HG02943 (cell line): ENCODE data around the gene ABLIM3.

Experiments
- ATAC-seq: cut with Tn5 transposase; IDR thresholded peaks from one replicate; pipeline ENCODE4 v1.9.1; 2021; ENCODE audit warnings: mild to moderate bottlenecking, low read depth, moderate library complexity; ENCODE audit not compliant: unreplicated experiment

Gene ABLIM3

DNA sequence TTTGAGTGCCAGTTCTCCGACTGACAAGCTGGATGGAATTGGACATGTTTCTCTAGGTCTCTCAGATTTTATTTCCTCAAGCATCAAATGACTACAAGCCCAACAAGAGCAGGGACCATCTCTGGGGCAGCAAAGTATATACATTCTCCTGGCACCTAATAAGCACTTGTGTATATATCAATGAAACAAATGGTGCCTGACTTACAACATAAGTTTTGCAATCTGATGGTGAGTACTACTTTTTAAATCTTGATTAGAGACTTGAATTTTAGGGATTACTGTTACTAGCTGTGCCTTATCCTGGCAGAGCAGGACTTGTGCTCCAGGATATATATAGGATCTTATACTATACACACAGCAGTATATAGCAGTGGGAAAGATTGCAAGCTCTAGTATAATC lies 8.8 kb upstream of the ABLIM3 start:
- ATAC-seq: no peak

DNA sequence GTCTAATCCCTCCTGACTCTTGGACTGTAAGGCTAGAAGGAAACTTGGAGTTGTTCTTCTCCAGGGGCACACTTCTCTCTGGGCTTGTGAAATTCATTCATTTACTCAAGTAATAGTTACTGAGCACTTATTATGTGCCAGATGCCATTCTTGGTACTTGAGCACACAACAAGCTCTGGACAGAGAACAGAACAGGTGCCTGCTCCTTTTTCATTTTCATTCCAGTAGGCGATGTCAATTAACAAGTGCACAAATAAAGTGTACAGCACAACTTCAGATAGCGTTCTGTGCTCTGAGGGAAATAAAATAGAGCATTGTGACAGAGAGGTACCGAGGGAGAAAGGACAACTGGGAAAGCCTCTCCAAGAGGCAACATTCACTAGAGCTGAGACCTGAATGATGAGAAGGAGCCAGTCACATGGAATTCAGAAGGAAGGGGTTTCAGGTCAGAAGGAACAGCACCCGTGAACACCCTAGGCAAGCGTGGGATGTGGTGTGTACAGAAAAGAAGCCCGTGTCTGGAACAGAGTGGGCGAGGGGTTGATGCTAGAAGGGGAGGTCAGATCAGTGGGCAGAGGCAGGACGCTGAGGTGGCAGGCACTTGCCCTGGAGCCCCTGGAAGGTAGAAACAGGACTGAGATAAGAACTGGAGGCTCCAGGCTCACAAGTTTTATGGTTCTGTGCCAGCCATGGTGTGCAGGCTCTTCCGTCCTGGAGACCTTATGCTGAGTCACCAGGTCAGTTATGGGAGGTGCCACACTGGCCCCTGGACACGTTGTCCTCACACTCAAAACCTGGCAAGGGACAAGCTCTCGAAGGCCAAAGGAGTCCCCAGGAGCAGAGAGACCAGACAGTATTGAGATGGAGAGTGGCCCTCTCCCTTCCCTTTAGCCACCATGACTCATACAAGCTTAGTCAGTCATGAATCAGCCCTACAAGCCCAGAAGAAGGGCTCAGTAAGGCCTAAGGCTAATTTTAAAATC lies 7.2 kb upstream of the ABLIM3 start:
- ATAC-seq: no peak

DNA sequence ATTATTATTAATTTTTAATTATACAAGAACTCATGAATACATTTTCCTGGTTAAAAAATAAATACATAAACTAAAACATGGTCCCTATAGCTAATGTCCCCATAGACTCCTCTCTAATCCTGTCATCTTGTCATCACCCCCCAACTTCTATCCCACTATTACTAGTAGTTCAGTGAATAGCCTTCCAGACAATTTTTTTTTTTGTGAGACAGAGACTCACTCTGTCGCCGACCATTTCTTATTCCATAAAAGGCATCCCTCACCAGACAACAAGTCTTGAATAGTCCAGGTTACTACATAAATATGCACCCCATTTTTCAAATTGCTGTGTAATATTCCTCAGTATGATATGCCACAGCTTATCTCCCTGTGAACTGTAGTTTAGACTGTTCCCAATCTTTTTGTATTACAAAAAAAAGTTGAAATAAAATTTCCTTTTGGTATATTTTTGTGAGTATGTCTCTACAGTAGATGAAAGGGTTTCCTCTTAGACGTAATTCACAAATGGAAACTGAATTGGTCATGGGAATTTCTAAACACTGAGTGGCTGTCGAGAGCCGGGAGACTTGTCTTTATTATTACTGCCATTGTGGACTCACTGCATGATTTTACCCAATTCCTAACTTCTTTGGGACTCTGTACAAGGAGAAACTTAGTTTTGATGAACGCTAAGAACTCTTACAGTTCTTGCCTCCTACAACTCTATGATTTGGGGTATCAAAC lies 6.4 kb upstream of the ABLIM3 start:
- no peak for ATAC-seq

DNA sequence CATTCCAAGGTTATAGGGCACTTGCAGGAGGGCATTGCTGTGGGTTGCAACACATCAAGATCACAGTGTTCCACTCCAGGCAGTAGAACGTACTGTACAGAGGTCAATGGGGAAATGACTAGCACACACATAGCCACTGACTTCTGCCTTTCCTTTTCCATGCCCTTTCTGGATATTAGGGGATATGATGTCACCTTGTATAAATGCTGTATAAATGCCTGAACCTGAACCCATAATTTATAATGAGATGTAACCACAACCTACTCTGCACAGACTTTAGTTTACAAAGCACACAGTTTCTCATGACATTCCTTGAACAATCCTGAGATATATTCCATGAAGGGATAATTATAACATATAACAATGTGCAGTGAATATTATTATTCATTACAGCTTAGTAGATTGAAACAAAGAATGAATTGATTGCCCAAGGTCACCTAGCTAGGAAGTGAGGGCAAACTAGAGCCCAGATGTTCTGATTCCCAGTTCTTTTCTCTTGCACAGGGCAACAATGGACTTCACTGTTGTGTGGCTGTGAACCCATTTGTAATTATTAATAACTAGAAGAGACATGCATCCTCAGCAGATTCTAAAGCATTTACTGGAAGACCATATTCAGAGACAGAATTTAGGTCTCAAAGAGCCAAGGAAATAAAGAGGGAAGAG lies 5.6 kb upstream of the ABLIM3 start:
- no peak for ATAC-seq

DNA sequence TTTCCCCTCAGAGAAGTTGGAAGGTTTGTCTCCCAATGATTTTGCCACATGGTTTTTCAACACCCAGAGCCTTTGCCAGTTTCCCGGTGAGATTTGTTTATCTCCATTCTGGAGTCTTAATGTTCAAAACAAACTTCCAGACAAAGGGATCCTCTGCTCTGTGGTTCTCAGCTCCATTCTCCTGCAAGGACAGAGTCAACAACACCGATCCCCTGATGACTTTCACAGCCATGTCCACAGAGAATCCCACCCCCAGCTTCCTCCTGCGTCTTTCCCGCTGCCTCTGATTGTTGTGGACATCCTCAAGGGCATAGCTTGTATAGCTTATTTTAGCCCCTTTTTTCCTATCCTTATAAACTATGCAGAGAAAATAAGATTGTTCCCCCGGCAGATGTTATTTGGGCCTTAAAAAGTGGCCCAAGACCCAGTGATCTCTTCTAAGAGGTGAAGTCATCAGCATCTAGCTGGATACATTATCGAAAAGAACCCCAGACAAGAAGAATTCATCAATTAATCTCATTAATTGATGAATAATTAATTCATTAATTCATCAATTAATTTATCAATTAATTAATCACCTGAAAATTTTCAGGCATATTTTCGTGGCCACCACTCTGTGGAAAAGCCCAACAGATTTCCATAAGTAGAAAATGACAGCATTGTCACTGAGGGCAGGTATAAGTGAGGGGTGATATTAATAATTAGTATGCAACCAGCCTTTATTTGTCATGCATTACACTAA lies 2.9 kb upstream of the ABLIM3 start:
- ATAC-seq: no peak

DNA sequence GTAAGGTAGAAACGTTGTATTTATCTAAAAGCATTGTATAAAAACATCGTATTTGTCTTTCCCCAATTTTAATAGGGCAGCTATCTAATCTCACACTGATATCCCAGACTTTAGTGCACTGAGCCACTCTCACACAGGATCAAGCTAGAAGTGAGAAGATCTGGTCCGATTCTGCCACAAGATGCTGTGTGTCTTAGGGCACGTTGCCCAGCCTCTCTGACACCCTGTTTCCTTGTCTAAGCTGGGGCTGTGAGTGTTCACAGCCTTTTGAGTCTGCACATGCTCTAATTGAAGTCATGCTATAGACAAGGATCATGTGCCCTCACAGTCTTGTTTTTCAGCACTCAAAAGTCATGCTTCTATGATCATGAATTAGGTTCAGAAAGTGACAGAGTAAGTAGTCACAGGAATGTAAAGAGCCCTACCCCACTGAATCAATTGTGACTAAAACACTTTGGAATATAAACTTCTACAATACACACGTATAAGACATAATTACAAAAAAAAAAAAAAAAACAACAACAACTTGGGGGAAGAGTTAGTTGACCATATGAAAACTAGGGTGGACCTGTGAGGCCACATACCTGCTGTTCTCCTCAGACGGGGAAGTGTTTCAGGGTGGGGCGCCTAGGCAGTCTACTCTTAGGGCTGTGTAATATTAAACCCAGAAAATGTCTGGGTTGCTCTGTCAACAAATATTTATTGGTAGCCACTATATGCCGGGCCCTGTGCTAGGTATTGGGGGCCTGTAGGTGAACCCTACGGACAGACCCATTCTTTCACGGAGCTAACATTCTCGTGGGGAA lies 893 bp upstream of the ABLIM3 start:
- no peak for ATAC-seq

DNA sequence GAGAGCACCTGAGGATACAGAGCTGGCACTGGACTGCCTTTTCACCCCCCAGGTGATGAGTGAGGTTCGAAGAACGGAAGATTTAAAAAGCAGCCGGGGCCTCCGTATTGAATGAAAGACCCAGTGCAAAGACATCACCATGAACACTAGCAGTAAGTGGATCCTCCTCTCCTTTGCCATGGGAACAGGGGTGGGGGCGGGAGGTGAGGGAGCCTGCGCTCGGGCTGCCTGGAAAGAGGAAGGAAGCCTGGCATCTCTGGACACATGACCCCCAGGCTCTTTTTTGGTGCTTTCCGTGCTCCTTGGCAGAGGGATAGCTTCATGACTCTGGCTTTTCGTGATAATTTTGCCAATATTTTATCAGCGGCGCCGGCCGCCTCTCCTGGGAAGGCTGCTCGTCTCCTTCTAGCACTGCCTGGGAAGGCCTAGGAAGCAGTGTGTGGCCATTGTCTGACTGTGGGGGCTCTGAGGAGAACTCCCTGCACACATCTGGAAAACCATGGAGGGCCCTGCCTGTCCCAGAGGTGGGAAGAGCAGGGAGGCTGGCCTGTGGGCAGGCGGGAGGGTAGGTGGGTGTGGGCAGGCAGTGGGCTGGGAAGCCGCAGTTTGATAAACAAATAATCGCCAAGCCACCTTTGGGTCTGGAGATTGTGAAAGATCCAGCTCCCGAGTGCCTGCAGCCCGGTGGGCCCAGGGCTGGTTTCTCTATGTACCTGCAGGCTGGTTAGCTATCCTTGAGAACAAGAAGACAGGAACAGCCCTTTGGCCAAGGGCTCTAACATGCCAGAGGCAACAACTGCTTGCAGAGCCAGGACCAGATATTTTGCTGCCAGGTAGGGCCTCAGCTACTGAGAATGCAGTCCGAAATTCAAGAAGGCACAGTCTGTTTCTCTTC lies 911 bp downstream of the ABLIM3 start:
- ATAC-seq: no peak

DNA sequence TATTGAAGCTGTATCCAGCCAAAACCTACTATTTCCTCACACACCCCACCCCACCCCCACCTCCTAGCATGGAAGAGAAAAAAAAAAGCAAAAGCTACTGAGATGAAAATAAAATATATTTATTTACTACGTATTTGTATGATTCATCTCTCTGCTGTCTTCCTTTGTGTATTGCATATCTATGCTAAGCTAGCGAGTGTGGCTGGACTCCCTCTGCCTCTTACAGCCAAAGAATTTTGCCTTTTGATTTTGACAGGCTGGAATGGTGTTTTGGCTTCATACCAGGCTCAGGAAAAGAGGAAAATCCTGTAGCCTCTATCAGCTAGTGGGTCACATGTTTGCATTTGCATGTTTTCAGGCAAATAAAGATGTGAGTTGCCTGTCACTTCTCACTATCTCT lies 2.2 kb downstream of the ABLIM3 start:
- no peak for ATAC-seq

DNA sequence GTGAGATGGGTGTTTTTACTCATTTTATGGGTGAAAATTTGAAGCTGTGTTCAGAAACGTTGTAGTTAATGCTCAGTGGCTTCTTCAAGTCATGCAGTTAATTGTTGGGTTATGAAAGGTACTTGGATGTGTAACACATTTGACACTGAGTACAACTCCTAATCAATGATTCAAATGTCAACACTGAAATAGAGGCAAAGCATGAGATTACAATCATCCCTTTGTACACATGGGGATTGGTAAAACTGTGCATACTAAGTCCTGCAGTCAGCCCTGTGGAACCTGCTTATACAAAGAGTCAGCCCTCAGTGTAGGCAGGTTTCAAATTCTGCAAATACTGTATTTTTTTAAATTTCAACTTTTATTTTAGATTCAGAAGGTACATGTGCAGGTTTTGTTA lies 3.3 kb downstream of the ABLIM3 start:
- ATAC-seq: no peak

DNA sequence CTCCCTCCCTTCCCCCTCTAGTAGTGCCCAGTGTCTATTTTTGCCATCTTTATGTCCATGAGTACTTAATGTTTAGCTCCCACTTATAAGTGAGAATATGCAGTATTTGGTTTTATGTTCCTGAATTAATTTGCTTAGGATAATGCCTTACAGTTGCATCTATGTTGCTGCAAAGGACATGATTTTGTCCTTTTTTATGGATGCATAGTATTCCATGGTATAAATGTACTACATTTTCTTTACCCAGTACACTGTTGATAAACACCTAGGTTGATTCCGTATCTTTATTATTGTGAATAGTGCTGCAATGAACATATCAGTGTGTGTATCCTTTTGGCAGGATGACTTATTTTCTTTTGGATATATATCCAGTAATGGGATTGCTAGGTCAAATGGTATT lies 3.8 kb downstream of the ABLIM3 start:
- no peak for ATAC-seq

DNA sequence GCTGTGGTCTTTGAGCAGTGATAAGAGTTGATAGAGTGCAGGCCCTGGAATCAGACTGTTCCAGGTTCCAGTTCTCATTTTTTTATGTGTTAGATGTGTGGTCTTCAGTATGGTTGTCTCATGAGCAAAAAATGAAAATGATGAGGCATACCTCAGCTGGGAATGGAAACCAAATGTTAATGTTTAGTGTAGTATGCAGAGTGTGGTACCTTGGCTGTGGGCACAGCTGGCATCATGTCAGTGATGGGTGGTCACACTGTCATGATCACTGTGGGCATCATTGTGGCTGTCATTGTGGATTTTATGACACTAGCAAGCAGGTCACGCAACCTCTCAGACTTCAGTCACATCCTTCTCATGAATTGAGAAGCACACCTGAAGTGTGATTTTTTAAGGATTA lies 6.4 kb downstream of the ABLIM3 start:
- no peak for ATAC-seq

DNA sequence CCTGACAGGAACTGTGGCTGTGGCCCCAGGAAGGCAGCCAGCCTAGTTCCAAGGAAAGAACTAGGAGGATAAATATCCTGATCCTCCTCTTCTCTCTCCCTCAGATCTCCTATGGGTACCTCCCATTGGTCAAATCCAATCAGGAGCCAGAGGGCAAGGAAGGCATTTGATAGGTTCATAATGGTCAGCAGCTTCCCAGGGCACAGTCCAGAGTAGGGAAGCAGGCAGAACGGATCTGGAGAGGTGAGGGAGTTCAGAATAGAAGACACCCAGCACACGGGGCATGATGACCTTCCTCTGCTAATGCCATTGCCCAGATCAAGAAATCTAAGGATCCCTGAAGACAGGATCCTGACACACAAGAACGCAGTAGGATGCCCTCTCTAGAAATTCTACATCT lies 8.6 kb downstream of the ABLIM3 start:
- no peak for ATAC-seq

DNA sequence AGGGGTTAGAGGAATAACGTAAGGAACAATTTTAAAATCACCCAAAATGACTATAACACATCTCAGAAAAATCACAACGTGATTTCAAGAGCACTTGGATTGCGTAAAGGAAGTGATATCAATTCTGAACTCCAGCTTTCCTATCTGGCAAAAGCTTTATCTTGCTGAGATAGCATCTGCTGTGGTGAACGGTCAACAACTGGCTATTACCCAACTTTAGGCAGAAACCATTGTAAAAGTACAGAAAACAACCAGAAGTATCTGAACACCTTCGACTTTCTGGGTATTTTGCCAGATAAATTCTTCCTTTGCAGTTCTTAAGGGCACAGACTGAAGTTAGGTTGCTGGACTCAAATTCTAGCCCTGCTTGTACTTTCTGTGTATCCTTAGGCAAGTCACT lies 9.2 kb downstream of the ABLIM3 start:
- ATAC-seq: no peak

DNA sequence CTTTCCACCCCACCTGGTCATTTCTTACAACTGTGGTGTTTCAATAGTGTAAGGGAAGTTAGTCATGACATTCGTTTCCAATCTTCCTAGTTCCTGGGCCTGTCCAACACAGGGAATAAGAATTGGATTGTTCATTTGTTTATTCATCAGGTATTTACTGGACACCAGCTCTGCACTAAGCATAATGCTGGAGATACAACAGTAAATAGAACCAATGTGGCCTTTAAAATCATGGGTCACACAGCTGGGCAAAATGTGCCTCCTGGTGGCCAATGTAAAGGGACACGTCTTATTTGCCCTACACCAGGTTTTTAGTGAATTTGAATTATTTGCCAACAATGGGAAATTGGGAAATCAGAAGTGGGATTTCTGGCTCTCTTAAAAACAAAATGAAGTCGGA lies 10.4 kb downstream of the ABLIM3 start:
- no peak for ATAC-seq

DNA sequence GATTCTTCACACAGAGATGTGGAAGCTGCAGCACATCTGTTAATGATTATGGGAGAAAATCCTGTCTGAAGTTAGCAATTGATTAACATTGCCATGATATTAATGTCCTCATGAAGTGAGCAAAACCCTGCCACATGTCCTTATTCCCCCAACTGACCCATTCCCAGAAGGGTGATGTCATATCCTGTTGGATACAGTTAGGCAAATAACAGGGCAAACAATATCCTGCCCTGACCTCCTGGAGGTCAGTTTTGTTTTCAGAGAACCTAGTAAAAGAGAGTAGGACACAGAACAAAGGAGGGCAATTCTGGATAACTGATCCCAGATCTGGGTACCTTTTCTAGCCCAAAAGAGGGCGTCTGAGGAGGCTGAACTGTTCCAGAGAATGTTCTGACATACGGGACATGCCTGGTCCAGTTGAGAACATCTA lies 11.0 kb downstream of the ABLIM3 start:
- ATAC-seq: no peak

DNA sequence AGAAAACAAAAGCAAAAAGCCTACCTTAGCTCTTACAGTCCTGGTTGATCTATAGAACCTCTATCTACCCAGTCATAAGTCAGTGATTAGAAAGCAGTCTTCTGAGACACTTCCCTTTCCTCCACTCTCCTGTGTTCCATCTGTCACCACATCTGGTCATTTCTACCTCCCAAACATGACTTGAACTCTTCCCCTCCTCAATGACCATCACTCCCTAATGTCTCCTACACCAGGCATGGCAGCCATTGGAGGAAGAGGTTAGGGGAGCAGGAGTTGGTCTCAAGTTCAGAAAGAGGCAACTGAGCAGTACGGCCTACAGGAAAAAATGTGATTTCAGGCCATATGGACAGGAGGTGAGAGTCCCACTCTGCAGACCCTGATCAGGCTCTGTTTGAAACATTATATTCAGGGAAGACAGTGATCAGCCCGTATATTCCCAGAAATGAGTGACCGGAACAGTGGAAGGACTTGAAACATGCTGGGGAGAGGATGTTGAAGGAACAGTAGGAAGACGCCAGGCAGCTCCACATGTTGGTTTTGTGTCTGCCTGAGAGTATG lies 12.0 kb downstream of the ABLIM3 start:
- ATAC-seq: no peak

DNA sequence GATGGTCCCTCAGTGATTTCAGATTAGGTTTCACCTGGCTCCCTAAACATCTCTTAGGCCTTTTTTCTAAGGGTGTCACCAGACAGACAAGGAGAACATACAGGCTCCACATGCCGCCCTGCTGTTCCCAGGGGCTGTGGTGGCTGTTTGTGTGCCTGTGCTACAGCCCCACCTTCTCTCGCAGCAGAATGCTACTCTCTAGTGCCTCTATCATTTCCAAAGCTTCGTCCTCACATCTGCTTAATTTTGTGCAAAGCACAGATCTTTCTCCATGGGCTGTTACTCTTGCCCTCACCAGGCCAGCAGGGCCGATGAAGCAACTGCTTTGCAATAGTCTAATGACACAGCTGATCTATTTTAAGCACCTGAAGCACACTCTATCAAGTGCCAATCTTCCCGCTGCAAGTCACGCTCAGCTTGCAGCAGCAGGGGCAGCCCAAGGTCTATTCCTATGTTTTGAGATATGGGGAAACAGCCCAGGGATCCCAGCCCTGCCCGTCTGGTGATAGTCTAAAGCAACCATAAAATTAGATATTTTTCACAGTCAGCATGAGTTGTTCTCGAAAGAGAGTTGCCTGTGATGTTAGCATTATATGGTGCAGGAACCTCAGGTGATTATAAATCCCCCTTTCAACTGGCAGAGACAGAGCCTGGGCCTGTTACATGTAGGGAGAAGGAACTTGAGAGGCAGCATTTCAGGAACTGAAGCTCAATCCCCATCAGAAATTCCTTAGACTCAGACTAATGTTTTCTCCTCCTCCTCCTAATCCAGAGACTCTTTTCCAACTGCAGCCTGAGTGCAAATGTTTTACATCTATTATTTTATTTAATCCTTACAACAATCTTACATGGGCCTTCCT lies 12.7 kb downstream of the ABLIM3 start:
- no peak for ATAC-seq

DNA sequence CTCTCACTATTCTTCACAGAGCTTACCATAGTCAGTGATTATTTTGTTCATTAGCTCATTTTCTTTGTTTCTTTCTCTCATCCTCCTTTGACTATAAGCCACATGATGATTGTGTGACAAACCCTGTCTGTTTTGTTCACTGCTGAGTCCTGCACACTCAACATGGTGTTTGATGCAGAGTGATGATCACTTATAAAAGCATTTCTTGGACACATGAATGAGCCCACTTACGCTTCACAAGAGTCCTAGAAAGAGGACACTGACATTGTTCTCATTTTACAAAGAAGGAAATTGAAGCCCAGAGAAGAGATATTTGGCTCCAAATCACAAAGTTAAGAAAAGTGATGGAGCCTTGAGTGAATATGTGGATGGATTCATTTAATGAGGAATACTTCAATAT lies 13.4 kb downstream of the ABLIM3 start:
- ATAC-seq: no peak
